Measurements from ENCODE around the gene JAKMIP2. TPM values are rescaled to one million over a fixed set of nuclear protein-coding genes. Genes with fewer than 3 reads are reported as not detected.

The JAKMIP2 gene
- total RNA-seq, 1 experiment from 2014 or later = not detected

- Histone ChIP-seq H3K9me3 (ENCODE audit: control insufficient read depth, insufficient read depth, low read depth, low read length) (no peaks in the 10 kb centered on the region), H3K4me1 (ENCODE audit: control insufficient read depth, insufficient read depth, low read length) (no peaks in the 10 kb centered on the region), H3K36me3 (ENCODE audit: control insufficient read depth, insufficient read depth, low read length) (no peaks in the 10 kb centered on the region), H3K4me3 (ENCODE audit: low read depth in 2 of 2, low read length in 2 of 2) (no peak overlapping the region), H3K27me3 (ENCODE audit: control insufficient read depth, insufficient read depth, low read length) (no peaks in the 10 kb centered on the region), H3K27ac (ENCODE audit: low read length) (no peak overlapping the region)
- BruUV-seq (replicated peaks) = no TSS peak
- in situ Hi-C loops (cut with HindIII; ENCODE audit: low pct_unique_long_range_greater_than_20kb, low sequenced_read_pairs) (no loop called here), intact Hi-C loops (cut with micrococcal nuclease; ENCODE audit: unreplicated experiment) (no loop called here)
- ATAC-seq (no peak), DNase-seq (ENCODE audit: low read depth, low spot score) (no peak)
- POLR2A ChIA-PET = no interaction called here
- TF ChIP-seq, protein P1, sequence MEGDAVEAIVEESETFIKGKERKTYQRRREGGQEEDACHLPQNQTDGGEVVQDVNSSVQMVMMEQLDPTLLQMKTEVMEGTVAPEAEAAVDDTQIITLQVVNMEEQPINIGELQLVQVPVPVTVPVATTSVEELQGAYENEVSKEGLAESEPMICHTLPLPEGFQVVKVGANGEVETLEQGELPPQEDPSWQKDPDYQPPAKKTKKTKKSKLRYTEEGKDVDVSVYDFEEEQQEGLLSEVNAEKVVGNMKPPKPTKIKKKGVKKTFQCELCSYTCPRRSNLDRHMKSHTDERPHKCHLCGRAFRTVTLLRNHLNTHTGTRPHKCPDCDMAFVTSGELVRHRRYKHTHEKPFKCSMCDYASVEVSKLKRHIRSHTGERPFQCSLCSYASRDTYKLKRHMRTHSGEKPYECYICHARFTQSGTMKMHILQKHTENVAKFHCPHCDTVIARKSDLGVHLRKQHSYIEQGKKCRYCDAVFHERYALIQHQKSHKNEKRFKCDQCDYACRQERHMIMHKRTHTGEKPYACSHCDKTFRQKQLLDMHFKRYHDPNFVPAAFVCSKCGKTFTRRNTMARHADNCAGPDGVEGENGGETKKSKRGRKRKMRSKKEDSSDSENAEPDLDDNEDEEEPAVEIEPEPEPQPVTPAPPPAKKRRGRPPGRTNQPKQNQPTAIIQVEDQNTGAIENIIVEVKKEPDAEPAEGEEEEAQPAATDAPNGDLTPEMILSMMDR (IDR thresholded peaks at IDR 0.05) = no peak
- TF ChIP-seq TCF7L2 (IDR thresholded peaks at IDR 0.05; ENCODE audit: low read depth, low read length) (no peak), SIN3A (IDR thresholded peaks at IDR 0.05; ENCODE audit: borderline replicate concordance, insufficient read depth, low read depth, low read length) (no peak), REST (IDR thresholded peaks at IDR 0.05; ENCODE audit: insufficient read depth in 1 of 2, low read depth in 2 of 2, low read length in 1 of 2) (no peak), POLR2AphosphoS5 (IDR thresholded peaks at IDR 0.05; ENCODE audit: low read depth, low read length) (no peak)
- CTCF ChIA-PET = no interaction called here
Measured at GRCh38 chr5:147708708-147709107, 73.8 kb downstream of the JAKMIP2 start.

DNA sequence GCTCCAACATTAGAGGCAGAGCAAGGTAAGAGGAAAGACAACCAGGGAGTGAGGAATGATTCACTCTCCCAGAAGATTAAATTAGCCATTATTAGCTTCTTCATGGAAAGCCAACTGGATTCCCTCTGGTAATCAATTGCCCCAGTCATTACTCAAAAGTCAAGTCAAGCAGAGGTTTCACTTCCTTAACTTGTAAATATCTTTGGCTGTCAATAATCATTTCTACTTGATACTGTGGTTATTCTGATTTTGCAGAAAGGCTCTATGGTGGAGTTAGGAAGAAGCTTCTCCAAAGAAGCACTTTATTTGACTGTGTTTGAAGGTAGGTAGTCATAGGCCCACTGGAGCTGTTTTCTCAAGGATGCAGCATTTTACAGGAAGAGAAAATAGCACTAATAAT is 78.0 kb downstream of the JAKMIP2 start:
- no TSS peak for BruUV-seq (replicated peaks)
- POLR2A ChIA-PET = no interaction called here

More for the DNA sequence above, 78.0 kb downstream of the JAKMIP2 start:
- CTCF ChIA-PET = no interaction called here
- Histone ChIP-seq H3K36me3 (ENCODE audit: control insufficient read depth, insufficient read depth, low read length) (no peaks in the 10 kb centered on the region), H3K27me3 (ENCODE audit: control insufficient read depth, insufficient read depth, low read length) (no peaks in the 10 kb centered on the region), H3K9me3 (ENCODE audit: control insufficient read depth, insufficient read depth, low read depth, low read length) (no peaks in the 10 kb centered on the region), H3K27ac (ENCODE audit: low read length) (no peak overlapping the region), H3K4me3 (ENCODE audit: low read depth in 2 of 2, low read length in 2 of 2) (no peak overlapping the region), H3K4me1 (ENCODE audit: control insufficient read depth, insufficient read depth, low read length) (no peaks in the 10 kb centered on the region)
- in situ Hi-C loops (cut with HindIII; ENCODE audit: low pct_unique_long_range_greater_than_20kb, low sequenced_read_pairs) = no loop called here
- TF ChIP-seq, protein P1 (IDR thresholded peaks at IDR 0.05) = no peak
- TF ChIP-seq REST (IDR thresholded peaks at IDR 0.05; ENCODE audit: insufficient read depth in 1 of 2, low read depth in 2 of 2, low read length in 1 of 2) = no peak
- TF ChIP-seq TCF7L2 (IDR thresholded peaks at IDR 0.05; ENCODE audit: low read depth, low read length) = no peak
- no peak for TF ChIP-seq POLR2AphosphoS5 (IDR thresholded peaks at IDR 0.05; ENCODE audit: low read depth, low read length)
- TF ChIP-seq SIN3A (IDR thresholded peaks at IDR 0.05; ENCODE audit: borderline replicate concordance, insufficient read depth, low read depth, low read length) = no peak
- intact Hi-C loops (cut with micrococcal nuclease; ENCODE audit: unreplicated experiment) = no loop called here
- DNase-seq (ENCODE audit: low read depth, low spot score) (no peak), ATAC-seq (no peak)

All from Panc1 (cell line).